Activated CD4-positive, alpha-beta T cell treated with anti-CD3 and anti-CD28 coated beads, Interleukin-2, amount 10 ng/mL, durations not matched to agents 24 days and 14 days (primary cell): ENCODE results near the gene AP5B1. TPM values are rescaled to one million over a fixed set of nuclear protein-coding genes. Genes with fewer than 3 reads are reported as not detected.

Source experiments
- DNase-seq: peaks from one replicate; pipeline ENCODE4 v3.0.0; 2022
- H3K27ac Mint-ChIP-seq: one replicate; pipeline ENCODE4 v1.8.0; 2022; ENCODE audit warnings: mild to moderate bottlenecking, mixed read lengths
- H3K27me3 Mint-ChIP-seq: one replicate; pipeline ENCODE4 v1.8.0; 2022; ENCODE audit warnings: mixed read lengths
- H3K36me3 Mint-ChIP-seq: one replicate; pipeline ENCODE4 v1.8.0; 2022; ENCODE audit warnings: low read depth, mild to moderate bottlenecking, mixed read lengths
- H3K4me1 Mint-ChIP-seq: one replicate; pipeline ENCODE4 v1.8.0; 2021; ENCODE audit warnings: mixed read lengths
- H3K4me3 Mint-ChIP-seq: one replicate; pipeline ENCODE4 v1.8.0; 2022; ENCODE audit warnings: mild to moderate bottlenecking, moderate library complexity, mixed read lengths
- H3K9me3 Mint-ChIP-seq: one replicate; pipeline ENCODE4 v1.8.0; 2021; ENCODE audit warnings: mixed read lengths
- intact Hi-C: fragments of 100-400 bp; cut with micrococcal nuclease; formaldehyde crosslinking; loops from one replicate; pipeline ENCODE4 v1.15.1; 2023
- total RNA-seq: library from RNA; stranded (reverse); gene quantifications from 2 replicates; pipeline ENCODE4 v1.2.3, GENCODE V29; 2022

AP5B1 gene
- total RNA-seq, 1 donor from 2014 or later, result 20.1 TPM

- Mint-ChIP-seq H3K27me3 (peaks cover 15% of the 10 kb centered on the region), H3K27ac (no peak overlapping the region), H3K4me1 (peaks cover 3% of the 10 kb centered on the region), H3K4me3 (no peak overlapping the region), H3K36me3 (no peaks in the 10 kb centered on the region), H3K9me3 (no peaks in the 10 kb centered on the region)
- intact Hi-C loops, result no loop called here
- DNase-seq, result no peak
These were observed 29.5 kb upstream of the AP5B1 start for GRCh38 chr11:65810046-65810868.

DNA sequence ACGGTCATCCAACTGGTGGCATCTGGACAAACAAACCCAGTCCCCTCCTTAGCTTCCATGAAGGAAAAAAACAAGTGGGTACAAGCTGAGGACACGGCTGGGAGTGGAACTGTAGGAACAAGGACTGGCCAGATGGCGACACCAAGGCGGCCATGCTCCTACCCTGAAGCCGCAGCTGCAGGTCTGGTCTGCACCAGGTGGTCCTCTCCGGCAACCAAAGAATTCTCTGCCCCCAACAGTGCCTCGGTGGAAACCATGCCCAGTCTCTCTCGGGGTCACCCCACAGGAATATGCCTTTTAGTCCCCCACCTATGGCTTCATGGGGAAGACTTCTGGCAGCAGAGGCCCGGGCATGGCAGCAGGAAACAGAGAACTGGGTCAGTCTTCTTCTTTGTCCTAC is 28.7 kb upstream of the AP5B1 start:
- DNase-seq, result no peak
- Mint-ChIP-seq H3K27me3 (peaks cover 17% of the 10 kb centered on the region), H3K4me3 (no peak overlapping the region), H3K9me3 (no peaks in the 10 kb centered on the region), H3K27ac (no peak overlapping the region), H3K36me3 (no peaks in the 10 kb centered on the region), H3K4me1 (peaks cover 3% of the 10 kb centered on the region)
- intact Hi-C loops, result loop anchor here (10.0 kb wide), 1 partner anchor 1055 kb away; no protein-coding TSS in a partner anchor

GRCh38 chr11:65808744-65809341 is 28.1 kb upstream of the AP5B1 start:
- Mint-ChIP-seq H3K4me1 (peaks cover 3% of the 10 kb centered on the region), H3K27ac (peak overlapping the region; percentile 6), H3K27me3 (peaks cover 23% of the 10 kb centered on the region), H3K9me3 (no peaks in the 10 kb centered on the region), H3K4me3 (no peak overlapping the region), H3K36me3 (no peaks in the 10 kb centered on the region)
- intact Hi-C loops, result loop anchor here (10.0 kb wide), 1 partner anchor 1056 kb away; no protein-coding TSS in a partner anchor
- DNase-seq, result no peak

DNA sequence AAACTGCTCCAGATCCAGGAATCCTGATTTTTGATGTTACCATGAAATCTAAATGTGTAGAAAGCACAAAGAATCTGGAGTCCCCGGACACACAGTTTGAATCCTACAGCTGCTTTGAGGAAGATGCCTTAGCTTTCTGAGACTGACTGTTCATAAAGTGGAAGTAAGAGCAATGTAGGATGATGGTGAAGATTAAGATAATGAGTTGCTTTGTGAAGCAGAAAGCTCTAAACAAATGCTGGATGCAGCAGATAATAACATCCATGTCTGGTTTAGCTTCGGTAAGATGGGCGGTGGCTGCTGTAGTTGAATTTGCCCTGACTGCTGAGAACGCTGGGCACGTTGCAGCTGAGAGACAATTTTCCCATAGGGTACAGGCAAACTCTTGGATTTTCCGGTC is 26.2 kb upstream of the AP5B1 start:
- Mint-ChIP-seq H3K36me3 (no peaks in the 10 kb centered on the region), H3K4me3 (no peak overlapping the region), H3K27ac (no peak overlapping the region), H3K9me3 (no peaks in the 10 kb centered on the region), H3K27me3 (peaks cover 32% of the 10 kb centered on the region), H3K4me1 (peaks cover 3% of the 10 kb centered on the region)
- intact Hi-C loops, result loop anchor here (10.0 kb wide), 1 partner anchor 1058 kb away; no protein-coding TSS in a partner anchor
- no peak for DNase-seq

DNA sequence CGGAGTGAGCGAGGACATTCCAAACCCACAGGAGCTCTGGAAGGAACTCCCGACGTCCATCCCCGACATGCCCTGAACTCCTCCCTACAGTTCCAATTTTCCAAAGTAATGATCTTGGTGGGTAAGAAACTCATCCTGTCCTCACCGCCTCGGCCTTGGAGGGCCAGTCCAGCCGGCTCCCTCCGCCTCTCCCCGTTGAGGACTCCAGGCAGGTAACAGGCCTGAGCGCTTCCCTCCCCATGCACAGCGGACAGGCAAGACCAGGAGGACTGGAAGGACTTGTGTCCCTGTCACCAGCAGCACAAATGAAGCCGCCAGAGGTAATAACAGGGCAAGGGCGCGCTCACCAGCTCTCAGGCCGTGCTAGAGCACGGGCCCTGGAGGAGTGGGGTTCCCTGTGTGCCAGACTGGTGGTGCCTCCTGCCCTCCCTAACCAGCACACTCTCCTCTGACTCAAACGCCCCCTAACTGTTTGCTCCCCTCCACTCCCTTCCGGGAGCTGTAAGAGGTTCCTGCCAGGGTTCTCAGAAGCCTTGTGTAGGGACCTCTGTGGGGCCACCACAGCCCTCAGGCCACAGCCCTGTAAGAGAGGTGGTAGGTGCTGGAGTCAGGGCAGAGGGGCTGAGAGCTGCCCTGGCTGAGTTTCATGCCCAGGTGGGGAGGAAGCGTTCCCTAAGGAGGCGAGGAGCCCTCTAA is 23.2 kb upstream of the AP5B1 start:
- Mint-ChIP-seq H3K36me3 (no peaks in the 10 kb centered on the region), H3K4me1 (peaks cover under 1% of the 10 kb centered on the region), H3K27me3 (peaks cover 31% of the 10 kb centered on the region), H3K27ac (no peak overlapping the region), H3K9me3 (no peaks in the 10 kb centered on the region), H3K4me3 (no peak overlapping the region)
- intact Hi-C loops, result loop anchor here (10.0 kb wide), 1 partner anchor 1061 kb away; no protein-coding TSS in a partner anchor
- DNase-seq, result no peak

DNA sequence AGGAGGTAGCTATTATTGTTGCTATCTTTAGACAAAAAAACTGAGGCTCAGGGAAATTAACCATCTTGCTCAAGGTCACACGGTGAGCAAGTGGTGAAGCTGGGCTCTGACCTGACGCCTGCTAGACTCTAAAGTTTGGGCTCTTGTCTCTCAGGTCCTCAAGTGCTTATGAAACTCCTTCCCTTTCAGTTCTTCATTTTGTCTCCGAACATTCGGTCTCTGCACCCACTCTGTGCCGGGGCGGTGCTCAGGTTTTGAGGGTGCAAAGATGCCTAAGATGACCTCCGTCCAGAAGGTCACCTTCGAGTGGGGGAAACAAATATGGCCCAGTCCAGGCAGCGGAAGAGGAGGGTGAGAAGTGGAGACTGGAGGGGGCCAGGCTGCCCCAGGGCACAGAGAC is 22.1 kb upstream of the AP5B1 start:
- Mint-ChIP-seq H3K27ac (no peak overlapping the region), H3K4me1 (peaks cover 4% of the 10 kb centered on the region), H3K36me3 (no peaks in the 10 kb centered on the region), H3K4me3 (no peak overlapping the region), H3K9me3 (no peaks in the 10 kb centered on the region), H3K27me3 (peaks cover 28% of the 10 kb centered on the region)
- intact Hi-C loops, result loop anchor here (10.0 kb wide), 1 partner anchor 1062 kb away; no protein-coding TSS in a partner anchor
- no peak for DNase-seq

DNA sequence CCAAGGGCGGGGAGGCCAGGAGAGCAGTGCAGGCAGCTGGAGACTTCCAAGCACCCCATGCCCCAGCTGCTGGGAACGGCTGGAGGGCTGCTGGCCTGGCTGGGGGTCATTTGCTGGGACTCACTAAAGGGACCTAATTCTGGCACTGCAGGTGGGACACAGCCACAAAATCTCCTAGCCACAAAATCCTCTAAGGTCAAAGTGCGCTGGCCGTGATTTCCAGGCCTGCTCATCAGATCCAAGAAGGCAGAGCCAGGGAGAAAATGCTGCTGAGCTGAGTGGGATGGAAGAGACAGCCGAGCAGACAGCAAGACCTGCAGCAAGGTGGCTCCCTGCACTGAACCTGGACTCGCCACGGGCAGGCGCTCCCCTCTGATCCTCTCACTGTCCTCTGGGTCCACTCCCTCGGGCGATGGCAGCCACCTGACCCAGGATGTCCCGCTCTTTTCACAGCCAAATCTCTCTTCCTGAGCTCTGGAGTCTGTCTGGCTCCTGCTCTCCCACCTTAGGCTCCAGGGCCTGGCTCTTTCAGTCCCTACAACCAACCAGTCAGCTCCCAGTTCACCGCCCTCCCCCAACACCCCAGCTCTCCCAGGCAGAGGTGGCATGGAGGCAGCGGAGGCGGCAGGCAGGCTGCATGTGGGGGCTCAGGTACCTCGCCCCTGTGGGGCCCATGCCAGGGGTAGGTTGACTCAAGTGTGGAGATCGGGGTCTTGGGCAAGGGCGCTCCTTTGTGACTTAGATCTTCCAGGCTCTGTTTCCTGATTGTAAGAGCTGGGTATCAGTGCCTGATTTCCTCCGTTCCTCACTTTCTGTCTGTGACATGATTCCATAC is 20.6 kb upstream of the AP5B1 start:
- Mint-ChIP-seq H3K27ac (no peak overlapping the region), H3K9me3 (no peaks in the 10 kb centered on the region), H3K27me3 (peaks cover 25% of the 10 kb centered on the region), H3K4me1 (peaks cover 4% of the 10 kb centered on the region), H3K36me3 (no peaks in the 10 kb centered on the region), H3K4me3 (no peak overlapping the region)
- no peak for DNase-seq
- intact Hi-C loops, result loop anchor here (10.0 kb wide), 1 partner anchor 1063 kb away; no protein-coding TSS in a partner anchor

DNA sequence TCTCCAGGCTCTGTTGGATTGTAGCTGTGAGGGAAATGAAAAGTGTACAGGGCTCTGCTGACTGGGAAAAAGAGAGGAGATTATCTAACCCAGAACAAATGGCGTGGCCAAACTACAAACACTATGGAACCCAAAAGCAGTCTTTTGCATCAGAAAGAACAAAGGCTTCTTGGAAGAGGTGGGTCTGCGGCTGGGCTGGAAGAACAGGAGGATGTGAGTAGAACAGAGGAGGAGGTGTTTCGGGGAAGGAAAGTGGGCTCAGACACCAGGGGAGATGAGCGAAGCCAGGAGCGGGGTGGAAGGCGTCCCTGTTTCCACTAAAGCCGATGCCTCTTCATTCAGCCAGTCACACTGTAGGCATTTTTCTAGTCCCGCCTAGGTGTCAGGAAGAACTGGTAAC is 18.1 kb upstream of the AP5B1 start:
- H3K27ac Mint-ChIP-seq, result no peak overlapping the region
- H3K9me3 Mint-ChIP-seq, result no peaks in the 10 kb centered on the region
- H3K36me3 Mint-ChIP-seq, result no peaks in the 10 kb centered on the region
- no peak for DNase-seq
- intact Hi-C loops, result no loop called here
- peaks cover 18% of the 10 kb centered on the region for H3K27me3 Mint-ChIP-seq
- peaks cover 11% of the 10 kb centered on the region for H3K4me1 Mint-ChIP-seq
- no peak overlapping the region for H3K4me3 Mint-ChIP-seq

GRCh38 chr11:65797711-65798110 is 16.9 kb upstream of the AP5B1 start:
- Mint-ChIP-seq H3K36me3 (no peaks in the 10 kb centered on the region), H3K4me1 (peaks cover 12% of the 10 kb centered on the region), H3K4me3 (no peak overlapping the region), H3K9me3 (no peaks in the 10 kb centered on the region), H3K27ac (no peak overlapping the region), H3K27me3 (peaks cover 7% of the 10 kb centered on the region)
- no peak for DNase-seq
- intact Hi-C loops, result no loop called here

GRCh38 chr11:65796726-65797601 is 16.2 kb upstream of the AP5B1 start:
- Mint-ChIP-seq H3K9me3 (no peaks in the 10 kb centered on the region), H3K36me3 (no peaks in the 10 kb centered on the region), H3K4me1 (peaks cover 17% of the 10 kb centered on the region), H3K27ac (no peak overlapping the region), H3K27me3 (peaks cover 6% of the 10 kb centered on the region), H3K4me3 (no peak overlapping the region)
- intact Hi-C loops, result no loop called here
- no peak for DNase-seq

GRCh38 chr11:65794570-65795510 is 14.1 kb upstream of the AP5B1 start:
- no peak overlapping the region for H3K27ac Mint-ChIP-seq

More at GRCh38 chr11:65794570-65795510, 14.1 kb upstream of the AP5B1 start:
- Mint-ChIP-seq H3K4me3 (no peak overlapping the region), H3K9me3 (no peaks in the 10 kb centered on the region), H3K27me3 (peaks cover 3% of the 10 kb centered on the region), H3K36me3 (no peaks in the 10 kb centered on the region), H3K4me1 (peaks cover 30% of the 10 kb centered on the region)
- intact Hi-C loops, result no loop called here
- no peak for DNase-seq
